Umbilical cord (tissue), 2 donors: ENCODE measurements around the gene ATP8A1. TPM values are rescaled to one million over a fixed set of nuclear protein-coding genes. Genes with fewer than 3 reads are reported as not detected.
"Not testable (repeated sequence)": the region's sequence is repeated elsewhere in the genome, so short reads cannot be mapped to it uniquely, and the experiment has no call there.

ENCODE experiments used
- DNase-seq: peaks from one replicate; pipeline ENCODE4 v3.0.0-alpha.2; 2015; ENCODE audit warnings: low spot score
- total RNA-seq: library from RNA; depleted of rRNA; stranded (reverse); fragments of >200 nt; gene quantifications from one replicate; pipeline ENCODE4 v1.2.3, GENCODE V29; 2014; ENCODE audit warnings: low replicate concordance; ENCODE audit not compliant: insufficient read depth

The ATP8A1 gene
- total RNA-seq, 1 donor from 2014 or later: 14.7 TPM

DNA sequence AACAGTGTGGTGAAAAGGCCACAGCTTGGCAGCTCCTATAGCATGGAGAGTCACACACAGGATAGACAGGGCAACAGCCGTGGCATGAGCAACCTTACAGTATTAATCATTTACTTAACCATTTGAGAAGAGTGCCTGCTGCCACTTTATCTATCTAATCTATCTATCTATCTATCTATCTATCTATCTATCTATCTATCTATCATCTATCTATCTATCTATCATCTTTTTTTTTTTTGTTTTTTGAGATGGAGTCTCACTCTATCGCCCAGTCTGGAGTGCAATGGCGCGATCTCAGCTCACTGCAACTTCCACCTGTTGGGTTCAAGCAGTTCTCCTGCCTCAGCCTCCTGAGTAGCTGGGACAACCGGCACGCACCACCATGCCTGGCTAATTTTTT lies 284.6 kb downstream of the ATP8A1 start:
- not testable (repeated sequence) for DNase-seq

DNA sequence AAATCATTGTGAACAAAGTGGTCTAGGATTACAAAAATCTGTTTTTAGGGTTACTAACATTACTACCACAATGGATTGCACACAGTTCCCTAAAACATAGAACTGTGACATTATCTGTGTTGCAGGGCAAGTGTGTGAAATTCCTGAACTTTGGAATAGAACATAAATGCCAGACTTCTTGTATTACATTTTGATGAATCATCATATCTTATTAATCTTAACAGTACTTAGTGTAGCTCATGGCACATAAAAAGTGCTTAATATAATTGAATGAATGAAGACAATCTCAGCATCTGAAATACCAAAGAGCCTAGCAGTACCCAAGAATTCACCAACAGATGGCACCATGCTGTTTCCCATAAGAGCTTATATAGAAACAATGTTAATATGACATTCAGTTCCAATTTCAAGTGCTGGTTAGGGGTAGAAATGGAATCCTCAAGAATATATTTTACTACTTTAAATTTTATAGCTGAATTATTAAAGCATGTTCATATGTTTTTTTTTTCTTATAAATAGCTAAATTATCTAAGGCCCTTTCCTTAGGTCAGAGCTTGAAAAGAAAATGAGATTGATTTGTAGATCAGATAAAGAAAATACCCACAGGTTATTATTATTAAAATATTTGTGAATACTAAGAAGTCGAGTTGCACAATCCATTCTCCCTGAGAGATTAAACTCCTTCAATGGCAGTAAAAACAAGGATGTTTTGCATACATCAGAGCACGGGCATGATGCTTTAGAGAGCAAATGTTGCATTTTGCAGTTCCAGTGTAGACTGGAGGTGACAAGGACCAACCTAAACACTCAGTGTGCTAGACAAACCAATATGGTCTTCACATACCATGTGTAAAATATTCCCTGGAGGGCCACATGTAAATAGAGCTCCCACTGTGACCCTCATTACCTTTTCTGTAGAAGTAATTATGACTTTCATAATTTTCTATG lies 285.3 kb downstream of the ATP8A1 start:
- peak; percentile 68 for DNase-seq

DNA sequence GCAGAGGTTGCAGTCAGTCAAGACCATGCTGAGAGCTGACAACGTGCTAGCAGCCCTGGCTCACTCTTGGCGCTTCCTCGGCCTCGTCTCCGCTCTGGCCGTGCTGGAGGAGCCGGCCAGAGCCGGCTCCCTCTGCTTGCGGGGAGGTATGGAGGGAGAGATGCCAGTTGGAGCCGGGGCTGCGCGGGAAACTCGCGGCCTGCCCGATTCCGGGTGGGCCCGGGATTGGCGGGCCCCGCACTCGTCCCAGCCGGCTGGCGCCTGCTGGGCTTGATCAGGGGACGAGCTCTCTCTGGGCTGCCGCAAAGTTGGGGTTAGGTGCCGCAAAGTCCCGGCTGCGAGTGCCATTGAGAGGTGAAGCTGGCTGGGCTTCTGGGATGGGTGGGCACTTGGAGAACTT lies 287.4 kb downstream of the ATP8A1 start:
- DNase-seq: no peak

DNA sequence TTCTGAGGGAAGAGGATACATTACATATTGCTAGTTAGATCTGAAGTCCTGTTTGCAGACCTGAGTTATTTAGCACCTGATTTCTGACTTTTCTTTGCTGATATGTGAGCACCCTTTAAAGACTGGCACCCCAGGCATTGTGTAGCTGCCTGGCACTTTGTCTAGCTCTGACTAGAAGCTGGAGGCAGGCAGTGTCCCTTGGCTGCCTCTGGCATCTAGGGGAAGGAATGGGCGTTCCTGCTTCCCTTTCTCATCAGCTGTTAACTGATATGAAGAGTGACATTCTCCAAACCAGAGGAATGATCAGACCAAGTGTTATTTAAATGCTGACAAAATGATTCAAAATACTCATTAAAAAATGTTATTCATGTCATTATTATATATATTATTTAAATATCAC lies 289.9 kb downstream of the ATP8A1 start:
- DNase-seq: no peak

DNA sequence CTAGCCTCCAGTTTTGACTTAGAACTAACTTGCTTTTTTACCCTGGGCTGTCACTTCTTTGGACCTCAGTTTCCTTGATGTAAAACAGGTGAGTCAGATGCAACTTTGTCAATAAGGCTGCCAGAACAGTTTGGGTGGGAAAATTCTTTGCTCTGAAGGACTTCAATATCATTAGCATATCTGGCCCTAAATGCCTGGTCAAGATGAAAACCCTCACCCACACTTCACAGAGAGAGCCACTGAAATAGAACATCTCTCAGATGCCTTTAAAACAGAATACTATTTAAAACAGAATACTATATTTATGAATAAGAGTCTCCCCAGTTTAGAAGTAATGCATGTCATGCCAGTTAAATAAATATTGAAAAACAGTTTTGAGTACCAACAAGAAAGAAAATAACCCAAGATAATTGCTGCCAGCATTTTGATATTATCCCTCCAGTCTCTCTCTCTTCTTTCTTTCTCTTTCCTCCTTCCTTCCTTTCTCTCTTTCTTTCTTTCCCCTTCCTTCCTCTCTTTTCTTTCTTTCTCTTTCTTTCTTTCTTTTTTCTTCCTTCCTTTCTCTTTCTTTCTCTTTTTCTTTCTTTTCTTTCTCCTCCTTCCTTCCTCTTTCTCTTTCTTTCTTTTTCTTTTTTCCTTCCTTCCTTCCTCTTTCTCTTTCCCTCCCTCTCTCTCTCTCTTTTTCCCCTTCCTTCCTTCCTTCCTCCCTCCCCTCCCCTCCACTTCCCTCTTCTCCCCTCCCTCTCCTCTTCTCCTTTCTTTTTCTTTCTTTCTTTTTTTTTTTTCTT lies 292.4 kb downstream of the ATP8A1 start:
- no peak for DNase-seq

DNA sequence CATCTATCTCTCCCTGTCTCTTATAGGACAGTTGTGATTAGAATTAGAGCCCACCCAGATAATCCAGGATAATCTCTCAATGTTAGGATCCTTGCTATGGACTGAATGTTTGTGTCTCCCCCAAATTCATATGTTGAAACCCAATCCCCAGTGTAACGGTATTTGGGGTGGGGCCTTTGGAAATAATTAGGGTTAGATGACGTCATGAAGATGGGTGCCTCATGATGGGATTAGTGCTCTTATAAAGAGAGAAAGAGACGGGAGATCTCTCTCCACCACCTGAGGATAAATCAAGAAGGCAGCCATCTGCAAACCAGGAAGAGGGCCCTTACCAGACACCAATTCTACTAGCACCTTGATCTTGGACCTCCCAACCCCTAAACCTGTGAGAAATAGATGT lies 293.3 kb downstream of the ATP8A1 start:
- no peak for DNase-seq

DNA sequence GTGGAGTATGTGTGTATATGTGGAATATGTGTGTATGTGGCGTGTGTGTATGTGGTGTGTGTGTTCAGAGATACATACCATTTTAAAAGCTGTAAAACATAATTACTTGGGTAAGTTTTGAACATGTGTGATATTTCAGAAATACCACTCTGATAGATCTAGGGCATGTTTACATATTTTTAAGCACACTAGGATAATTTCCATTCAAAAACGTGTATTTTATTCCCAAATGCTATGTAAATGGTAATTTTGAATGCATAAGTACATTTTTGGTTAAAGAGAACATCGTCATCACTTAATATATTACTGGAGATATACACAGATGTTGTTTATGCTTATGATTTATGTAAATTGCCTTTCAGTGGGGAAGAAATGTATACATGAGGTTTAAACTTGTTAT lies 294.3 kb downstream of the ATP8A1 start:
- DNase-seq: no peak

DNA sequence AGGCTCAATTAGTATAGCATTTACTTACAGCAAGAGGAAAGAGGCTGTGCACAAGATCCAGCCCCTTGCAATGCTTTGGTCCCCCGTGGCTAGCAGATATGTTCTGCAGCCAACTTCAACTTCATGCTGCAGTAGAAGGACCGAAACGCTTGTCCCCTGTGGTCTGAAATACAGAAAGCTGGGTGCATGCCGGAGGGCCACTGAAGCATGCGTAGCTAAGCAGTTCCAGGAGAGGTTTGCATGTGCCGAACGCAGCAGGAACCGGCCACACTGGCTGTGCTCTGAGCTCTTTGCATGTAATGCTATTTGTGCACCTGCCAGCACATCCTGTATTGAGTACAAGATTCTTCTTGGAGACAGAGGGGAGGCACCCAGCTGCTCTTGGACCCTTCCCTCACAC lies 295.4 kb downstream of the ATP8A1 start:
- DNase-seq: no peak

DNA sequence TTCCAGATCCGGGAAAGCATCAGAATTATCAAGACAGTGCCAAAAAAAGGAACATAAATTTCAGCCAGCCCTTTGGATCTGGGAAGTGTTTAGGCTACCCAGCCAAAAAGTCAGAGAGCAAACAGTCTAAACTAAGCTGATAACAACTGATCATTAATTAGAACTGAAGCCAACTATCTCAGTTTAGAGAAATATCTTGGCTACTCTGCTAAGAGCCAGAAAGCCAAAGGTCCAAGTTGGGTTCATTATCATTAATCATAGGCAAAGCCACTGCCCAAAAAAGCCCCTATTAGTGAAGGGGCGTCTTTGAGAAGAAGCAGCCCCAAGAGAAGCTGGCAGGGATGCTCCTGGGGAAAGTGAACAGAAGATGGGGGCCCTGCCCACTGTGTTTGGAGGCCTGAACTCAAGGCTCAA lies 296.6 kb downstream of the ATP8A1 start:
- DNase-seq: no peak

DNA sequence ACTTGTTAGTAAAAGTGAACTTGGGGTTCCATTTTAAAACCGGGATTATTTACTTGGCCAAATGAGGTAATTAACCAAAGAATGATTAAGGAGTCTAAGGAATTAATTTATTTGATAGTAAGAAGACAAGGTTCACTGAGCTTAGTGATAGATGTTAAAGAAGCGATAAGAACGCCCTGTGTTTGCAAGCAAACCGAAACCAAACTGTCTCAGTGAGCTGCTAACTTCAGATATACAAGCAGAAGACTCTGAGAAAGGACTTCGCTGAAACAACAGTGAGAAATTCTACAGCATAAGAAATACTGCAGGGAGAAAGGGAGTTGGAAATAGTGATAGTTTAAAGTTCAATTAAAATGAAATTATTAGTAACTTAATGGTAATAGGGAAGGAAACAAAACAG lies 297.2 kb downstream of the ATP8A1 start:
- DNase-seq: peak; percentile 55

Other genes starting within 250 kb of the ATP8A1 start
- gene GRXCR1, start 235.6 kb upstream of the ATP8A1 start, total RNA-seq: 1.2 TPM